ENCODE data around the gene ACTG1. TPM values are rescaled to one million over a fixed set of nuclear protein-coding genes. Genes with fewer than 3 reads are reported as not detected.
A peak's percentile ranks its signal among the peaks of the same experiment; 100 is the strongest.

Gene ACTG1
- total RNA-seq, 1 donor from 2014 or later, result 4,391 TPM

- no peak for TF ChIP-seq CTCF (IDR thresholded peaks at IDR 0.05; ENCODE audit: unreplicated experiment)
- peaks cover 32% of the 10 kb centered on the region for H3K4me1 Mint-ChIP-seq
- H3K4me3 Mint-ChIP-seq, result peak overlapping the region; percentile 83
- H3K27me3 Mint-ChIP-seq (ENCODE audit: low read depth), result peaks cover 4% of the 10 kb centered on the region
- peak; percentile 66 to 78 for DNase-seq (ENCODE audit: low spot score in 2 of 2, unreplicated experiment in 2 of 2)
- H3K36me3 Mint-ChIP-seq, result peaks cover 23% of the 10 kb centered on the region
- H3K9me3 Mint-ChIP-seq, result no peaks in the 10 kb centered on the region
- H3K27ac Mint-ChIP-seq, result peak overlapping the region; percentile 96
These were observed 2.3 kb upstream of the ACTG1 start for GRCh38 chr17:81514739-81515529.

- H3K27me3 Mint-ChIP-seq (ENCODE audit: low read depth), result peaks cover 4% of the 10 kb centered on the region
- no peak for TF ChIP-seq CTCF (IDR thresholded peaks at IDR 0.05; ENCODE audit: unreplicated experiment)
- DNase-seq (ENCODE audit: low spot score in 2 of 2, unreplicated experiment in 2 of 2), result no peak
- H3K27ac Mint-ChIP-seq, result peak overlapping the region; percentile 93
- H3K4me1 Mint-ChIP-seq, result peaks cover 38% of the 10 kb centered on the region
- H3K36me3 Mint-ChIP-seq, result peaks cover 28% of the 10 kb centered on the region
- H3K4me3 Mint-ChIP-seq, result peak overlapping the region; percentile 77
- H3K9me3 Mint-ChIP-seq, result no peaks in the 10 kb centered on the region
These were observed 1.8 kb upstream of the ACTG1 start for GRCh38 chr17:81514489-81514738.

GRCh38 chr17:81513753-81514488 lies 1.3 kb upstream of the ACTG1 start:
- DNase-seq (ENCODE audit: low spot score in 2 of 2, unreplicated experiment in 2 of 2), result peak; percentile 56 to 77
- peaks cover 43% of the 10 kb centered on the region for H3K4me1 Mint-ChIP-seq

GRCh38 chr17:81513372-81513752 lies 763 bp upstream of the ACTG1 start:
- peaks cover 38% of the 10 kb centered on the region for H3K36me3 Mint-ChIP-seq

More at GRCh38 chr17:81513753-81514488, 1.3 kb upstream of the ACTG1 start:
- Mint-ChIP-seq H3K27me3 (ENCODE audit: low read depth) (peaks cover 4% of the 10 kb centered on the region), H3K4me3 (peak overlapping the region; percentile 77), H3K36me3 (peaks cover 33% of the 10 kb centered on the region), H3K9me3 (no peaks in the 10 kb centered on the region), H3K27ac (peak overlapping the region; percentile 98)
- no peak for TF ChIP-seq CTCF (IDR thresholded peaks at IDR 0.05; ENCODE audit: unreplicated experiment)

More at GRCh38 chr17:81513372-81513752, 763 bp upstream of the ACTG1 start:
- Mint-ChIP-seq H3K27me3 (ENCODE audit: low read depth) (peaks cover 4% of the 10 kb centered on the region), H3K4me1 (peaks cover 44% of the 10 kb centered on the region), H3K4me3 (peak overlapping the region; percentile 77), H3K9me3 (no peaks in the 10 kb centered on the region), H3K27ac (peak overlapping the region; percentile 98)
- DNase-seq (ENCODE audit: low spot score in 2 of 2, unreplicated experiment in 2 of 2), result peak in 1 of 2 experiments; percentile 74
- no peak for TF ChIP-seq CTCF (IDR thresholded peaks at IDR 0.05; ENCODE audit: unreplicated experiment)

Measured in mesothelial cell of epicardium (in vitro differentiated cells).